ENCODE results near the gene SUN2.
A peak's percentile ranks its signal among the peaks of the same experiment; 100 is the strongest.
"Not testable (repeated sequence)": the region's sequence is repeated elsewhere in the genome, so short reads cannot be mapped to it uniquely, and the experiment has no call there.

The SUN2 gene

GRCh38 chr22:38755911-38756532 is at the start of gene SUN2:
Gene SUN2, minus strand, starts transcription at chr22:38755998. Its CDS starts 3,370 bp downstream, at chr22:38752628.
- peak; percentile 83 for DNase-seq (ENCODE audit: low spot score)

DNA sequence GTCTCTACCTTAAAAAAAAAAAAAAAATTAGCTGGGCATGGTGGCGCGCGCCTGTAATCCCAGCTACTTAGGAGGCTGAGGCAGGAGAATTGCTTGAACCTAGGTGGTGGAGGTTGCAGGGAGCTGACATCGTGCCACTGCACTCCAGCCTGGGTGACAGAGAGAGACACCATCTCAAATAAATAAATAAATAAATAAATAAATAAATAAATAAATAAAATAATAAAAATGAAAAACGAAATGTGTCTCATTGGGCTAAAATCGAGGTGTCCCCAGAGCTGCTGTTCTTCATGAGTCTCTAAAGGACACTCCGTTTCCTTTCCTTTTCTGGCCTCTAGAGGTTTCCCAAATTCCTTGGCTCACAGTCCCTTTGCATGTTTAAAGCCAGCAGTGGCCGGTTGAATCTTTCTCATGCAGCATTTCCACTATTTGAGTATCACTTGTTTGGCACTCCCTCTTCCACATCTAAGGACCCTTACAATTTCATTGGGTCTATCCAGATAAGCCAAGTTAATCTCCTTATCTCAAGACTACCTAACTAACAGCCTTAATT is 49.3 kb upstream of the SUN2 start:
- DNase-seq (ENCODE audit: low spot score) = not testable (repeated sequence)

GRCh38 chr22:38802671-38803121 is 46.9 kb upstream of the SUN2 start:
- peak; percentile 63 for DNase-seq (ENCODE audit: low spot score)

GRCh38 chr22:38799265-38800002 is 43.6 kb upstream of the SUN2 start:
- no peak for DNase-seq (ENCODE audit: low spot score)

DNA sequence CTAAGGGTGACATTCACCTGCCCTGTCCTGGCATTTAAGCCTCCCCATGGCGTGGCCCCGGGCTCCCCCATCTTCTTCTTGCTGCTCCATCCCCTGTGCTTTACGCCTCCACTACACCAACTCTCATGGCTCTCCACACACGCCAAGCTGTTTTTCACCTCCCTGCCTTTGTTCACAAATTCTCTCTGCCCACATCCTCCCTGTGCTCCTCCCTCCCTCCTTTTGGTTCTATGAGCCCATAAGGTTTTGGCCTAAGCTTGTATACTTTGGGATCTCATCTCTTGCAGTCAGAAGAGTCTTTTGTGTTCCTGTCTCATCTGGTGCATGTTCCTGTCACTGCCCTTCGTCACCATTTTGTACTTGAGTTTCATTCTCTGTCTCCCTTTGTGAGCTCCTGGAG is 42.7 kb upstream of the SUN2 start:
- no peak for DNase-seq (ENCODE audit: low spot score)

- DNase-seq (ENCODE audit: low spot score) = no peak
Measured at GRCh38 chr22:38796262-38796957, 40.6 kb upstream of the SUN2 start.

DNA sequence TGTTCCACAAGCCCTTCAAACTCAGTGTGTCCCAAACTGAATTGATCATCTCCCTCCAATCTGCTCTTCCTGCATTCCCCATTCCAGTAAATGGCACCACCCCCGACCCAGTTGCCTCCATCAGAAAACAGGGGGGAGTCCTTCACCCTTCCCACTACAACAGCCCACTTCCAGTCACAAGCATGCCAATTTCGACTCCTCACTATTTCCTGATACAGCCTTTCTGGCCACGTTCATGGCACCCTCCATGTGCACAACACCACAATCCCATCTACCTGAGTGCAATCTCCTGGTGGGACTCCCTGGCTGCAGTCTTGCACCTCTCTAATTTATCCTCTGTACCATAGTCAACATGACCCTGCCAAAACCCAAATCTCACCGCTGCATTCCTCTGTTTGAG is 39.8 kb upstream of the SUN2 start:
- DNase-seq (ENCODE audit: low spot score) = no peak

- DNase-seq (ENCODE audit: low spot score) = peak; percentile 98
Measured at GRCh38 chr22:38793721-38794466, 38.1 kb upstream of the SUN2 start, which contains the start of gene DNAL4. Gene DNAL4, minus strand, starts transcription at chr22:38794143. Its CDS starts 11,412 bp downstream, at chr22:38782731.

GRCh38 chr22:38793317-38793716 is 37.5 kb upstream of the SUN2 start:
- DNase-seq (ENCODE audit: low spot score) = no peak

GRCh38 chr22:38792833-38793232 is 37.0 kb upstream of the SUN2 start:
- DNase-seq (ENCODE audit: low spot score) = peak; percentile 61

- no peak for DNase-seq (ENCODE audit: low spot score)
Measured at GRCh38 chr22:38789606-38790005, 33.8 kb upstream of the SUN2 start.

- no peak for DNase-seq (ENCODE audit: low spot score)
Measured at GRCh38 chr22:38788846-38789245, 33.0 kb upstream of the SUN2 start.

GRCh38 chr22:38788021-38788816 is 32.4 kb upstream of the SUN2 start:
- peak; percentile 34 for DNase-seq (ENCODE audit: low spot score)

GRCh38 chr22:38786631-38787030 is 30.8 kb upstream of the SUN2 start:
- DNase-seq (ENCODE audit: low spot score) = no peak

DNA sequence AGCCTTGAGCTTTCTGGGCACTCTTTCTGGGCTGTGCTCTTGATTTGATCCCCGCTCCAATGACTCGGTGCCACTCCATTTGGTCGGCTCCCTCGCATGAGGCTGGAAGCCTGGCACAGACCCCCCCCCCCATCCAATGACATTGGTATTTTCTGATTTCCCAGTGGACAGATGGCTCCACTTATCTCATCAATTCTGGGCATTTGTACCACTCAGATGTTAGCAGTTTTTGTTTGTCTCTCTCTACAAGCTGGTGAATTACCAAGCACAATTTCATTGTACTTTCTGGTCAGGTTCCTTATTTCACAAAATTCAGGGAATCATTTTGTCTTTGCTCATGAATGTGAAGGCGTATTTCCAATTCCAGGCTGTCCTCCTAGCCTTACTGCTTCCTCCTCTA is 29.1 kb upstream of the SUN2 start:
- no peak for DNase-seq (ENCODE audit: low spot score)

DNA sequence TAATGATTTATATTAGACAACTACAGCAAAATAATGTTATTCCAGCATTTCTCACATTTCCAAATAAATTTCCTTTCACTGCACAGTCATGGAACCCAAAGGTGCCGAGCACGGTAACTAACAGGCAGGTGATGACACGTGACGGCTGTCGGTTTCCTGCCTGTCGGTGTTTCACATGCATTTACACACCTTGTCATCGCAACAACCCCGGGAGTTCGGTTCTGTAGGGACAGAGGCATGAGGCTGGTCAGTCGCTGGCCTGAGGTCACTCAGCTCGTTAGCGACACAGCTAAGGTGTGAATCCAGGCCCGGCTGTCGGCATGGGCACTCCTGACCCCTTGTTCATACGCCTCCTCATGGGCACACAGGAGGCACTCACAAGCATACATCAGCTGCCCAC is 28.2 kb upstream of the SUN2 start:
- DNase-seq (ENCODE audit: low spot score) = no peak

- DNase-seq (ENCODE audit: low spot score) = no peak
Measured at GRCh38 chr22:38783095-38783615, 27.4 kb upstream of the SUN2 start.

GRCh38 chr22:38782402-38783094 is 26.8 kb upstream of the SUN2 start:
- DNase-seq (ENCODE audit: low spot score) = no peak

GRCh38 chr22:38781033-38781432 is 25.2 kb upstream of the SUN2 start:
- no peak for DNase-seq (ENCODE audit: low spot score)

DNA sequence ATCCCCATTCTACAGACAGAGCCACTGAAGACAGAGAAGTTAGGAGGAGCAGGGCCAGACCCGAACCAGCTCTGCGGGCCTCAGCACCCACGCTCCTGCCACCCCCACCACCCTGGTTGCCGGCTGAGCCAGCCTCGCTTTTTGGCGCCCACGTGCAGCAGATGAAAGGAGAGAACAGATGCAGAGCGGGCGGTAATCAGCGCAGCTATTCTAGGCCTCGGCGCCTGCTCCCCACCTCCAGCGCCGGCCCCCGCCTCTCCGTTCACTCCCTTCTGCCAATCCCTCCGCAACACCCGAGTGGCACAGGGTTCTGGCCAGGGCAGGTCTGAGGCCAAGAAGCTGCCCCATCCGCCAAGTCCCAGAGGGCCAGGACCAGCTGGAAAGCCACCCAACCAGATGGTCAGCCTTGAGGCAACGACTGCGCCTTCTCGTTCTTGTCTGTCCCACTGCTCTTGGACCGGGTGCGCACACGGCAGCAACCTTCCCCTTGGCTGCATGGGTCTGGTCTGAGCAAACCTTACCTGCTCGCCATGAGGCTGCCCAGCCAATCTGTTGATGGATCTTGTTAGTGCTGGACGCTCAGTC is 21.4 kb upstream of the SUN2 start:
- DNase-seq (ENCODE audit: low spot score) = no peak
